Measurements from ENCODE around the gene PABPC1L2B. TPM values are rescaled to one million over a fixed set of nuclear protein-coding genes. Genes with fewer than 3 reads are reported as not detected.
"Not testable (repeated sequence)": the region's sequence is repeated elsewhere in the genome, so short reads cannot be mapped to it uniquely, and the experiment has no call there.

PABPC1L2B gene
- not detected for total RNA-seq

GRCh38 chrX:73002733-73003132, at the start of gene PABPC1L2B:
Gene PABPC1L2B, plus strand, starts transcription at chrX:73002939. Its CDS starts 704 bp downstream, at chrX:73003643.
- no CpG with 5 or more reads among the region's 44 CpGs for WGBS, 2 donors
- not testable (repeated sequence) for H3K27me3 ChIP-seq; ATAC-seq (ENCODE audit: low FRiP score in 2 of 2); H3K9me3 ChIP-seq; H3K4me3 ChIP-seq; DNase-seq; H3K27ac ChIP-seq; H3K36me3 ChIP-seq; H3K4me1 ChIP-seq

- no CpG with 5 or more reads among the region's 9 CpGs for WGBS, 2 donors
- ATAC-seq (ENCODE audit: low FRiP score in 2 of 2); H3K36me3 ChIP-seq: not testable (repeated sequence)
Measured at GRCh38 chrX:72959971-72960370, 42.8 kb upstream of the PABPC1L2B start.

GRCh38 chrX:72971859-72972258, 30.9 kb upstream of the PABPC1L2B start:
- no CpG with 5 or more reads among the region's 5 CpGs for WGBS, 2 donors
- H3K4me1 ChIP-seq; DNase-seq; H3K27ac ChIP-seq; ATAC-seq (ENCODE audit: low FRiP score in 2 of 2); H3K36me3 ChIP-seq; H3K4me3 ChIP-seq; H3K9me3 ChIP-seq; H3K27me3 ChIP-seq: not testable (repeated sequence)

More at GRCh38 chrX:72959971-72960370, 42.8 kb upstream of the PABPC1L2B start:
- not testable (repeated sequence) for H3K27me3 ChIP-seq, H3K4me3 ChIP-seq, DNase-seq, H3K4me1 ChIP-seq, H3K9me3 ChIP-seq, H3K27ac ChIP-seq

GRCh38 chrX:72974885-72975284, 27.9 kb upstream of the PABPC1L2B start:
- not testable (repeated sequence) for H3K4me3 ChIP-seq; ATAC-seq (ENCODE audit: low FRiP score in 2 of 2)

GRCh38 chrX:72980894-72981469, 21.8 kb upstream of the PABPC1L2B start:
- not testable (repeated sequence) for H3K9me3 ChIP-seq; DNase-seq; H3K4me1 ChIP-seq; H3K36me3 ChIP-seq; H3K27ac ChIP-seq; H3K4me3 ChIP-seq; H3K27me3 ChIP-seq; ATAC-seq (ENCODE audit: low FRiP score in 2 of 2)
- 51% methylated on average over 5 of the region's 5 CpGs; no CpG with 5 or more reads in 1 of the 2 donors for WGBS, 2 donors

More at GRCh38 chrX:72974885-72975284, 27.9 kb upstream of the PABPC1L2B start:
- H3K27ac ChIP-seq, H3K27me3 ChIP-seq, H3K36me3 ChIP-seq, H3K9me3 ChIP-seq, H3K4me1 ChIP-seq, DNase-seq: not testable (repeated sequence)
- WGBS, 2 donors = no CpG with 5 or more reads among the region's 7 CpGs

- not testable (repeated sequence) for H3K27ac ChIP-seq; H3K9me3 ChIP-seq; H3K4me1 ChIP-seq; H3K36me3 ChIP-seq; H3K27me3 ChIP-seq; DNase-seq; H3K4me3 ChIP-seq; ATAC-seq (ENCODE audit: low FRiP score in 2 of 2)
- WGBS, 2 donors = no CpG with 5 or more reads among the region's 19 CpGs
Measured at GRCh38 chrX:73004032-73004431, 1.3 kb downstream of the PABPC1L2B start.

GRCh38 chrX:73021361-73022092, 18.8 kb downstream of the PABPC1L2B start:
- WGBS, 2 donors = 87 to 100% methylated on average over 1 to 28 of the region's 30 CpGs
- Histone ChIP-seq H3K4me3 (no peak overlapping the region), H3K9me3 (peaks cover 0 to 20% (median 0%) of the 10 kb centered on the region in 4 donors), H3K36me3 (no peaks in the 10 kb centered on the region), H3K27me3 (no peaks in the 10 kb centered on the region), H3K27ac (no peak overlapping the region), H3K4me1 (no peaks in the 10 kb centered on the region)
- ATAC-seq (ENCODE audit: low FRiP score in 2 of 2) = no peak
- peak in 1 of 2 donors; percentile 41 for DNase-seq
- no peak for TF ChIP-seq EP300 (IDR thresholded peaks at IDR 0.05)

- not testable (repeated sequence) for DNase-seq; H3K27me3 ChIP-seq; H3K4me3 ChIP-seq; H3K36me3 ChIP-seq; H3K4me1 ChIP-seq; ATAC-seq (ENCODE audit: low FRiP score in 2 of 2); H3K27ac ChIP-seq
- H3K9me3 ChIP-seq = peaks cover 0 to 20% (median 0%) of the 10 kb centered on the region in 4 donors
- 87% methylated on average over 11 of the region's 12 CpGs; no CpG with 5 or more reads in 1 of the 2 donors for WGBS, 2 donors
Measured at GRCh38 chrX:73022093-73022445, 19.3 kb downstream of the PABPC1L2B start.

GRCh38 chrX:73028876-73029275, 26.1 kb downstream of the PABPC1L2B start:
- WGBS, 2 donors = 88% methylated on average over 1 of the region's 1 CpG; no CpG with 5 or more reads in 1 of the 2 donors
- no peak for DNase-seq
- no peak overlapping the region for H3K4me3 ChIP-seq
- H3K27ac ChIP-seq = no peak overlapping the region
- H3K36me3 ChIP-seq = no peaks in the 10 kb centered on the region
- no peaks in the 10 kb centered on the region for H3K9me3 ChIP-seq
- TF ChIP-seq POLR2AphosphoS5 (IDR thresholded peaks at IDR 0.05) (no peak), EP300 (IDR thresholded peaks at IDR 0.05) (no peak), CTCF (IDR thresholded peaks at IDR 0.05) (no peak), POLR2A (IDR thresholded peaks at IDR 0.05) (no peak)
- no peak for ATAC-seq (ENCODE audit: low FRiP score in 2 of 2)
- no peaks in the 10 kb centered on the region for H3K27me3 ChIP-seq
- H3K4me1 ChIP-seq = no peaks in the 10 kb centered on the region
